Thyroid gland (tissue), 4 donors: Measurements from ENCODE around the gene MSH6. TPM values are rescaled to one million over a fixed set of nuclear protein-coding genes. Genes with fewer than 3 reads are reported as not detected.

Experiments
- DNase-seq, 2 donors: peaks; one replicate each; pipeline ENCODE4 v3.0.0-alpha.2; 2019
- H3K27ac ChIP-seq, 3 donors: fragments of 200-600 bp; sonication (generic); 1 replicate in 2 of 3; 2 replicates in 1 of 3; pipeline ENCODE4 v1.5.1; 2016 to 2019; ENCODE audit warnings: mild to moderate bottlenecking in 1 of 3, moderate library complexity in 1 of 3
- H3K27me3 ChIP-seq: fragments of 200-600 bp; sonication (generic); one replicate; pipeline ENCODE4 v1.5.1; 2019
- H3K36me3 ChIP-seq, 2 donors: fragments of 200-600 bp; sonication (generic); one replicate each; pipeline ENCODE4 v1.5.1; 2016 to 2019
- H3K4me1 ChIP-seq, 2 donors: fragments of 200-600 bp; sonication (generic); one replicate each; pipeline ENCODE4 v1.5.1; 2017 to 2019
- H3K4me3 ChIP-seq, 3 donors: fragments of 200-600 bp; sonication (generic); replicated peaks in 1 of 3; 1 replicate in 2 of 3; 2 replicates in 1 of 3; pipeline ENCODE4 v1.5.1; 2016; ENCODE audit warnings: mild to moderate bottlenecking in 1 of 3
- H3K9me3 ChIP-seq: fragments of 200-600 bp; sonication (generic); one replicate; pipeline ENCODE4 v1.5.1; 2017
- CTCF ChIP-seq, 6 experiments: fragments of 200-600 bp in 3 of 6; fragments of 450-650 bp in 3 of 6; sonication (generic) in 3 of 6; IDR thresholded peaks; one replicate each; pipeline ENCODE4 v1.5.1; 2016 to 2019; ENCODE audit warnings: antibody characterized with exemption in 6 of 6, mild to moderate bottlenecking in 2 of 6, inconsistent platforms in 1 of 6, moderate library complexity in 1 of 6
- POLR2A ChIP-seq, 2 donors: fragments of 450-650 bp; IDR thresholded peaks; one replicate each; pipeline ENCODE4 v1.6.1; 2017; ENCODE audit warnings: antibody characterized with exemption in 2 of 2, mild to moderate bottlenecking in 2 of 2, moderate library complexity in 1 of 2
- WGBS, 2 donors: methylation state at CpG; one replicate each; pipeline ENCODE4 v1.1.5; 2017; 5-methylcytosine and 5-hydroxymethylcytosine counted together
- intact Hi-C: fragments of 100-400 bp; cut with DNase I; formaldehyde crosslinking; loops from one replicate; pipeline ENCODE4 v1.15.1; 2023
- total RNA-seq, 4 donors: library from RNA; depleted of rRNA; stranded (reverse); fragments of >200 nt; gene quantifications; one replicate each; pipeline ENCODE4 v1.2.3, GENCODE V29; 2016

The MSH6 gene
- 10 to 100 TPM; 37.4 to 75.0 (median 52.0) TPM for total RNA-seq

- DNase-seq: peak; percentile 88
- no peaks in the 10 kb centered on the region for H3K27me3 ChIP-seq
- peaks cover 11 to 23% of the 10 kb centered on the region in 2 donors for H3K4me1 ChIP-seq
- peak within 1 kb of the TSS; percentile 74 to 94 (median 76) for H3K27ac ChIP-seq
- WGBS, 2 donors: 0 to 2% methylated on average over 22 to 29 of the region's 98 CpGs
- intact Hi-C loops: loop anchor here (5.0 kb wide), 1 partner anchor 124 kb away; the partner anchor contains the start of gene FBXO11
- H3K36me3 ChIP-seq: no peaks in the 10 kb centered on the region
- peak within 1 kb of the TSS; percentile 82 to 86 (median 83) for H3K4me3 ChIP-seq
- H3K9me3 ChIP-seq: no peaks in the 10 kb centered on the region
- TF ChIP-seq CTCF (IDR thresholded peaks at IDR 0.05) (no peak), POLR2A (IDR thresholded peaks at IDR 0.05) (peak in 1 of 2 donors; percentile 87)
These were observed at the start of gene MSH6 for GRCh38 chr2:47782671-47783485. Gene MSH6, plus strand, starts transcription at chr2:47783145. Its CDS starts 89 bp downstream, at chr2:47783234.

GRCh38 chr2:47735136-47735869 is 47.6 kb upstream of the MSH6 start:
- Histone ChIP-seq H3K36me3 (no peaks in the 10 kb centered on the region), H3K4me3 (no peak overlapping the region), H3K9me3 (no peaks in the 10 kb centered on the region), H3K27me3 (no peaks in the 10 kb centered on the region), H3K4me1 (no peaks in the 10 kb centered on the region), H3K27ac (no peak overlapping the region)
- no peak for DNase-seq
- intact Hi-C loops: no loop called here
- 72% methylated on average over 4 of the region's 4 CpGs for WGBS, 2 donors
- TF ChIP-seq CTCF (IDR thresholded peaks at IDR 0.05): no peak
- TF ChIP-seq POLR2A (IDR thresholded peaks at IDR 0.05): no peak

GRCh38 chr2:47735912-47736311 is 47.0 kb upstream of the MSH6 start:
- H3K27ac ChIP-seq: no peak overlapping the region
- no peaks in the 10 kb centered on the region for H3K27me3 ChIP-seq
- H3K9me3 ChIP-seq: no peaks in the 10 kb centered on the region
- no peak for TF ChIP-seq CTCF (IDR thresholded peaks at IDR 0.05)
- TF ChIP-seq POLR2A (IDR thresholded peaks at IDR 0.05): no peak
- 96% methylated on average over 3 of the region's 3 CpGs for WGBS, 2 donors
- no peaks in the 10 kb centered on the region for H3K36me3 ChIP-seq
- no peak overlapping the region for H3K4me3 ChIP-seq
- intact Hi-C loops: no loop called here
- no peaks in the 10 kb centered on the region for H3K4me1 ChIP-seq
- no peak for DNase-seq

GRCh38 chr2:47737191-47737975 is 45.6 kb upstream of the MSH6 start:
- Histone ChIP-seq H3K36me3 (no peaks in the 10 kb centered on the region), H3K4me3 (no peak overlapping the region), H3K9me3 (no peaks in the 10 kb centered on the region), H3K27ac (no peak overlapping the region), H3K4me1 (no peaks in the 10 kb centered on the region), H3K27me3 (no peaks in the 10 kb centered on the region)
- intact Hi-C loops: no loop called here
- WGBS, 2 donors: 67 to 77% methylated on average over 3 of the region's 3 CpGs
- TF ChIP-seq POLR2A (IDR thresholded peaks at IDR 0.05) (no peak), CTCF (IDR thresholded peaks at IDR 0.05) (no peak)
- DNase-seq: no peak
